Non-pigmented ciliary epithelial cell (primary cell): ENCODE results near the gene NOC4L.

Experiments
- DNase-seq: peaks from one replicate; pipeline ENCODE4 v3.0.0-alpha.2; 2010; ENCODE audit warnings: low read depth

The NOC4L gene

GRCh38 chr12:132170094-132170636, 25.9 kb downstream of the NOC4L start:
- no peak for DNase-seq

GRCh38 chr12:132170637-132171292, 26.5 kb downstream of the NOC4L start:
- DNase-seq = no peak

GRCh38 chr12:132171293-132171967, 27.2 kb downstream of the NOC4L start:
- no peak for DNase-seq

GRCh38 chr12:132171968-132172521, 27.8 kb downstream of the NOC4L start:
- no peak for DNase-seq

GRCh38 chr12:132172619-132173018, 28.4 kb downstream of the NOC4L start:
- no peak for DNase-seq

- no peak for DNase-seq
These were observed 29.1 kb downstream of the NOC4L start for GRCh38 chr12:132173135-132174014.

- no peak for DNase-seq
These were observed 30.0 kb downstream of the NOC4L start for GRCh38 chr12:132174015-132174838.

- DNase-seq = no peak
These were observed 30.7 kb downstream of the NOC4L start for GRCh38 chr12:132174839-132175490.

- DNase-seq = no peak
These were observed 31.5 kb downstream of the NOC4L start for GRCh38 chr12:132175496-132176384.

- no peak for DNase-seq
These were observed 32.2 kb downstream of the NOC4L start for GRCh38 chr12:132176385-132176919.

GRCh38 chr12:132176920-132177551, 32.8 kb downstream of the NOC4L start:
- no peak for DNase-seq

- no peak for DNase-seq
These were observed 34.1 kb downstream of the NOC4L start for GRCh38 chr12:132178316-132178715.

- no peak for DNase-seq
These were observed 34.6 kb downstream of the NOC4L start for GRCh38 chr12:132178801-132179401.

- DNase-seq = no peak
These were observed 35.4 kb downstream of the NOC4L start for GRCh38 chr12:132179431-132180362.

GRCh38 chr12:132180648-132181546, 36.6 kb downstream of the NOC4L start:
- DNase-seq = no peak

GRCh38 chr12:132181570-132182200, 37.4 kb downstream of the NOC4L start:
- DNase-seq = no peak
